Endothelial cell of umbilical vein (primary cell): ENCODE data around the gene OR52N2. TPM values are rescaled to one million over a fixed set of nuclear protein-coding genes. Genes with fewer than 3 reads are reported as not detected.

Experiments
- BruUV-seq: library from RNA; stranded (reverse); fragments of 400-500 nt; replicated peaks from 2 replicates; lab custom pipeline; 2021; lab: Mats Ljungman, UMichigan
- CTCF ChIA-PET: fragments of 300-600, 350-600 bp; sonication (Branson Sonifier 250); formaldehyde crosslinking; loops from one replicate; lab custom pipeline; 2021; ENCODE audit warnings: antibody characterized with exemption, inconsistent platforms; lab: Charles Lee
- POLR2A ChIA-PET: fragments of 300-600, 350-600 bp; sonication (Branson Sonifier 250); formaldehyde crosslinking; loops from one replicate; lab custom pipeline; 2021; ENCODE audit warnings: antibody characterized with exemption, inconsistent platforms; lab: Charles Lee
- DNase-seq: peaks from one replicate; pipeline ENCODE4 v3.0.0-alpha.2; 2011; ENCODE audit warnings: low read depth, low spot score
- FAIRE-seq: peaks from 2 replicates; lab custom pipeline; 2011; peaks lifted over from hg19 to GRCh38; lab: Jason Lieb, UNC
- H2AFZ ChIP-seq: 2 replicates; pipeline ENCODE4 v1.6.0; 2012; ENCODE audit warnings: low read depth, low read length, control low read depth, inconsistent platforms
- H3K27ac ChIP-seq: 2 replicates; pipeline ENCODE4 v1.5.1; 2011; ENCODE audit warnings: low read depth, mild to moderate bottlenecking, control low read depth, low read length, moderate library complexity; ENCODE audit not compliant: insufficient read depth
- H3K27me3 ChIP-seq, 2 experiments: 2 replicates each; pipeline versions ENCODE4 v1.6.0 to v1.6.1; 2011; ENCODE audit warnings: low read length in 2 of 2, mixed read lengths in 1 of 2; ENCODE audit not compliant: control insufficient read depth in 2 of 2, insufficient read depth in 2 of 2
- H3K36me3 ChIP-seq, 2 experiments: 2 replicates in 1 of 2; 3 replicates in 1 of 2; pipeline ENCODE4 v1.5.1; 2011; ENCODE audit warnings: low read length in 2 of 2, mild to moderate bottlenecking in 1 of 2, moderate library complexity in 1 of 2; ENCODE audit not compliant: control insufficient read depth in 2 of 2, insufficient read depth in 2 of 2; ENCODE audit errors: extremely low read depth in 1 of 2
- H3K4me1 ChIP-seq: 3 replicates; pipeline ENCODE4 v1.5.1; 2011; ENCODE audit warnings: mild to moderate bottlenecking, low read length; ENCODE audit not compliant: control insufficient read depth, insufficient read depth; ENCODE audit errors: extremely low read depth
- H3K4me2 ChIP-seq: 2 replicates; pipeline ENCODE4 v1.6.1; 2011; ENCODE audit warnings: low read length, control low read depth, mixed read lengths; ENCODE audit not compliant: insufficient read depth
- H3K4me3 ChIP-seq, 3 experiments: fragments of 200-600 bp in 1 of 3; sonication (generic), shearing (Covaris generic) in 1 of 3; replicated peaks in 1 of 3; 2 replicates each; pipeline ENCODE4 v1.5.1; 2011 to 2016; ENCODE audit warnings: control low read depth in 3 of 3, low read length in 3 of 3, mild to moderate bottlenecking in 2 of 3, inconsistent platforms in 1 of 3, low read depth in 1 of 3, moderate library complexity in 1 of 3; ENCODE audit not compliant: insufficient read depth in 1 of 3
- H3K79me2 ChIP-seq: 2 replicates; pipeline ENCODE4 v1.6.0; 2012; ENCODE audit warnings: low read length, inconsistent platforms; ENCODE audit not compliant: control insufficient read depth, insufficient read depth
- H3K9ac ChIP-seq: replicated peaks from 2 replicates; pipeline ENCODE3; 2011; ENCODE audit warnings: low read length, control low read depth; ENCODE audit not compliant: insufficient read depth; ENCODE audit errors: extremely low read depth
- H3K9me1 ChIP-seq: replicated peaks from 3 replicates; pipeline ENCODE4 v1.6.0; 2011; ENCODE audit warnings: mild to moderate bottlenecking, low read length; ENCODE audit not compliant: control insufficient read depth, insufficient read depth; ENCODE audit errors: extremely low read depth
- H3K9me3 ChIP-seq: replicated peaks from 2 replicates; pipeline ENCODE4 v1.5.1; 2012; ENCODE audit warnings: low read length, inconsistent platforms; ENCODE audit not compliant: control insufficient read depth, insufficient read depth
- H4K20me1 ChIP-seq: replicated peaks from 2 replicates; pipeline ENCODE3; 2011; ENCODE audit warnings: mild to moderate bottlenecking, low read length; ENCODE audit not compliant: control insufficient read depth, insufficient read depth; ENCODE audit errors: extremely low read depth
- CTCF ChIP-seq, 2 donors: IDR thresholded peaks; 1 replicate in 1 of 2; 2 replicates in 1 of 2; pipeline ENCODE4 v1.5.1; 2011; ENCODE audit warnings: low read length in 2 of 2, mild to moderate bottlenecking in 2 of 2, moderate library complexity in 2 of 2, control low read depth in 1 of 2, inconsistent platforms in 1 of 2, low read depth in 1 of 2; ENCODE audit not compliant: insufficient read depth in 1 of 2; ENCODE audit errors: extremely low read depth in 1 of 2
- FOS ChIP-seq: IDR thresholded peaks from 2 replicates; pipeline ENCODE4 v1.6.1; 2011; ENCODE audit warnings: mild to moderate bottlenecking, low read length, moderate library complexity, borderline replicate concordance; ENCODE audit not compliant: insufficient read depth
- GATA2 ChIP-seq: IDR thresholded peaks from 2 replicates; pipeline ENCODE4 v1.7.0; 2011; ENCODE audit warnings: low read depth, mild to moderate bottlenecking, moderate library complexity, mixed read lengths, low read length; ENCODE audit not compliant: insufficient read length, insufficient read depth
- JUN ChIP-seq: IDR thresholded peaks from 2 replicates; pipeline ENCODE4 v1.6.1; 2011; ENCODE audit warnings: borderline replicate concordance, low read depth; ENCODE audit not compliant: insufficient read length, insufficient read depth
- MYC ChIP-seq: IDR thresholded peaks from one replicate; pipeline ENCODE4 v1.6.1; 2011; ENCODE audit warnings: mild to moderate bottlenecking, low read depth, low read length
- POLR2A ChIP-seq: IDR thresholded peaks from 2 replicates; pipeline ENCODE4 v1.6.1; 2012; ENCODE audit warnings: low read depth, mild to moderate bottlenecking, control low read depth, low read length
- POLR2AphosphoS5 ChIP-seq: IDR thresholded peaks from 2 replicates; pipeline ENCODE4 v1.6.1; 2012; ENCODE audit warnings: low read depth, mild to moderate bottlenecking, control low read depth, low read length, moderate library complexity; ENCODE audit not compliant: insufficient read depth
- dilution Hi-C: fragments of 300-500 bp; cut with MboI; formaldehyde crosslinking; loops from one replicate; pipeline ENCODE4 v1.15.0; 2019; ENCODE audit warnings: low sequenced_read_pairs; ENCODE audit not compliant: extremely low pct_ligation_motif_present
- intact Hi-C: fragments of 100-400 bp; cut with micrococcal nuclease; formaldehyde crosslinking; loops from one replicate; pipeline ENCODE4 v1.10.0; 2022
- polyA plus RNA-seq, 4 experiments: library from polyadenylated mRNA; depleted of rRNA in 3 of 4; stranded (reverse) in 3 of 4; unstranded in 1 of 4; fragments of >200 nt; gene quantifications; 2 replicates each; pipeline versions ENCODE4 v1.2.1 to v1.2.3, GENCODE V29; 2011 to 2012; ENCODE audit warnings: missing spikeins in 1 of 4
- total RNA-seq: library from RNA; stranded (reverse); gene quantifications from 2 replicates; pipeline ENCODE4 v1.2.3, GENCODE V29; 2021

The OR52N2 gene
- total and polyA plus RNA-seq, 2 donors (not counting 3 experiments of a cell fraction or from before 2014, with no cell fraction given): not detected

DNA sequence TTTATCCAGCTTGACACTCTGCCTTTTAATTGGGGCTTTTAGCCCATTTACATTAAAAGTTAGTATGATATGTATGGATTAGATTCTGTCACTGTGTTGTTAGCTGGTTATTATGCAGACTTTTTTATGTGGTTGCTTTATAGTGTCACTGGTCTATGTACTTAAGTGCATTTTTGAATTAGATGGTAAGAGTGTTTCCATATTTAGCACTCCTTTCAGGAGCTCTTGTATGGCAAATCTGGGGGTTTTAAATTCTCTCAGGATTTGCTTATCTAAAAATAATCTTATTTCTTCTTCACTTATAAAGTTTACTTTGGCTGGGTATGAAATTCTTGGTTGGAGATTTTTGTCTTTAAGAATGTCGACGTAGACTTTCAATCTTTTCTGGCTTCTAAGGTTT, 29.0 kb downstream of the OR52N2 start:
- no peaks in the 10 kb centered on the region for H4K20me1 ChIP-seq
- no peaks in the 10 kb centered on the region for H3K4me1 ChIP-seq
- H3K79me2 ChIP-seq: no peaks in the 10 kb centered on the region
- no TSS peak for BruUV-seq
- intact Hi-C loops: no loop called here
- POLR2A ChIA-PET: no interaction called here
- CTCF ChIA-PET: no interaction called here
- no peak overlapping the region for H3K27ac ChIP-seq
- H3K36me3 ChIP-seq: no peaks in the 10 kb centered on the region
- H3K4me2 ChIP-seq: no peak overlapping the region
- no peak overlapping the region for H3K4me3 ChIP-seq
- no peaks in the 10 kb centered on the region for H3K27me3 ChIP-seq
- TF ChIP-seq POLR2AphosphoS5: no peak
- TF ChIP-seq FOS: no peak
- TF ChIP-seq CTCF (IDR thresholded peaks at IDR 0.05; ENCODE audit: extremely low read depth in 1 of 2, insufficient read depth in 1 of 2, low read depth in 1 of 2, low read length in 2 of 2): no peak
- no peak for TF ChIP-seq GATA2
- no peak for TF ChIP-seq POLR2A
- no peak for TF ChIP-seq JUN
- H2AFZ ChIP-seq: no peak overlapping the region
- H3K9me3 ChIP-seq: no peaks in the 10 kb centered on the region
- FAIRE-seq (no peak), DNase-seq (no peak)
- no peaks in the 10 kb centered on the region for H3K9me1 ChIP-seq
- dilution Hi-C loops: no loop called here
- H3K9ac ChIP-seq: no peak overlapping the region

DNA sequence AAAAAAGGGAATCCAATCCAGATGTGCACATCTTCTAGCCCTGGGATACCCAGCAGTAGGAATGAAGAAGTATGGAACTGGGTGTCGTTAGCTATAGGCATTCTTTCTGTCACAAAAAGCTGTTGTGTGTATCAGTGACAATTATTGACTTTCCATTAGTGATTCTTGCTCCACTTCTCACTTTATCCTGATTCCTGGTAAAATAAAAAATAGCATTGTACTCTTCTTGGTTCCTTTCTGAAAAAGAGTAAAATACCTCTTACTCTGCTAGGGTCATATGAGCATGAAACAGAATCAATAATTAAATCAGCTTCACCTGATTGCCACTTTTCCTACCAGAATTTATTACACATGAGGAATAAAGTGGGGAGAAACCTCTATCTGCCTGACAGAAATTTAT, 33.1 kb downstream of the OR52N2 start, which contains the start of gene OR52E6:
Gene OR52E6 (minus strand): TSS at position 101 of the 400 bp plus-strand sequence. CDS start 0 bp downstream, at position 101.
- dilution Hi-C loops: no loop called here

More for the DNA sequence above, 33.1 kb downstream of the OR52N2 start, which contains the start of gene OR52E6:
- no peak for DNase-seq
- BruUV-seq: no TSS peak
- no peak within 1 kb of the TSS for H3K4me3 ChIP-seq
- no peak within 1 kb of the TSS for H3K9ac ChIP-seq
- ChIA-PET CTCF (no interaction called here), POLR2A (no interaction called here)
- H3K27ac ChIP-seq: no peak within 1 kb of the TSS
- no peak within 1 kb of the TSS for H3K4me2 ChIP-seq
- no peak within 1 kb of the TSS for H2AFZ ChIP-seq
- H3K36me3 ChIP-seq: no peaks in the 10 kb centered on the region
- no peak for FAIRE-seq
- no peaks in the 10 kb centered on the region for H3K79me2 ChIP-seq
- H3K9me1 ChIP-seq: no peaks in the 10 kb centered on the region
- no peaks in the 10 kb centered on the region for H3K27me3 ChIP-seq
- H3K9me3 ChIP-seq: no peaks in the 10 kb centered on the region
- intact Hi-C loops: no loop called here
- H3K4me1 ChIP-seq: no peaks in the 10 kb centered on the region
- no peaks in the 10 kb centered on the region for H4K20me1 ChIP-seq
- TF ChIP-seq POLR2AphosphoS5 (no peak), CTCF (IDR thresholded peaks at IDR 0.05; ENCODE audit: extremely low read depth in 1 of 2, insufficient read depth in 1 of 2, low read depth in 1 of 2, low read length in 2 of 2) (no peak), MYC (no peak), GATA2 (no peak), POLR2A (no peak)
